HG03039 (cell line): ENCODE measurements around the gene SERTAD3.
"Not testable (repeated sequence)": the region's sequence is repeated elsewhere in the genome, so short reads cannot be mapped to it uniquely, and the experiment has no call there.

ENCODE experiments used
- ATAC-seq: cut with Tn5 transposase; IDR thresholded peaks from one replicate; pipeline ENCODE4 v1.9.1; 2021; ENCODE audit warnings: mild to moderate bottlenecking, moderate library complexity; ENCODE audit not compliant: unreplicated experiment

The SERTAD3 gene

GRCh38 chr19:40428197-40428596, 15.9 kb downstream of the SERTAD3 start:
- not testable (repeated sequence) for ATAC-seq

GRCh38 chr19:40425450-40426287, 18.5 kb downstream of the SERTAD3 start, which contains the start of gene SERTAD1:
TSS of gene SERTAD1 (minus strand) at chr19:40425992. CDS start at chr19:40423546, 2,446 bp downstream.
- peak; percentile 85 for ATAC-seq

GRCh38 chr19:40424637-40425449, 19.3 kb downstream of the SERTAD3 start:
- no peak for ATAC-seq

GRCh38 chr19:40423938-40424337, 20.2 kb downstream of the SERTAD3 start:
- no peak for ATAC-seq

GRCh38 chr19:40422748-40423566, 21.2 kb downstream of the SERTAD3 start:
- ATAC-seq, result no peak

- no peak for ATAC-seq
Observed at GRCh38 chr19:40421993-40422747, 22.0 kb downstream of the SERTAD3 start.

GRCh38 chr19:40420766-40421765, 23.1 kb downstream of the SERTAD3 start:
- no peak for ATAC-seq

- no peak for ATAC-seq
Observed at GRCh38 chr19:40420451-40420765, 23.7 kb downstream of the SERTAD3 start.

- no peak for ATAC-seq
Observed at GRCh38 chr19:40419780-40420179, 24.4 kb downstream of the SERTAD3 start.

- no peak for ATAC-seq
Observed at GRCh38 chr19:40419066-40419612, 25.0 kb downstream of the SERTAD3 start.

GRCh38 chr19:40418040-40418439, 26.1 kb downstream of the SERTAD3 start:
- ATAC-seq, result no peak

GRCh38 chr19:40417643-40417981, 26.5 kb downstream of the SERTAD3 start:
- no peak for ATAC-seq

GRCh38 chr19:40416918-40417642, 27.1 kb downstream of the SERTAD3 start:
- ATAC-seq, result no peak

- ATAC-seq, result no peak
Observed at GRCh38 chr19:40415768-40416167, 28.4 kb downstream of the SERTAD3 start.

GRCh38 chr19:40414542-40415535, 29.3 kb downstream of the SERTAD3 start:
- ATAC-seq, result no peak

- no peak for ATAC-seq
Observed at GRCh38 chr19:40413291-40413845, 30.8 kb downstream of the SERTAD3 start, which contains the start of gene PRX. TSS of gene PRX (minus strand) at chr19:40413378. CDS start at chr19:40407932, 5,446 bp downstream.

GRCh38 chr19:40412866-40413265, 31.3 kb downstream of the SERTAD3 start:
- ATAC-seq, result no peak
